Panc1 (cell line): ENCODE data around the gene ELP5. TPM values are rescaled to one million over a fixed set of nuclear protein-coding genes. Genes with fewer than 3 reads are reported as not detected.
A peak's percentile ranks its signal among the peaks of the same experiment; 100 is the strongest.

Experiments used
- ATAC-seq: fragments of 200-7000 bp; cut with Tn5 transposase; 2 replicates; pipeline ENCODE4 v1.9.1; 2020; ENCODE audit warnings: mild to moderate bottlenecking, moderate library complexity
- BruUV-seq: library from RNA; stranded (reverse); fragments of 400-500 nt; replicated peaks from 2 replicates; lab custom pipeline; 2021; lab: Mats Ljungman, UMichigan
- CTCF ChIA-PET: fragments of 300-600 bp; sonication (Branson Sonifier 250); formaldehyde crosslinking; loops from one replicate; lab custom pipeline; 2022; ENCODE audit warnings: antibody characterized with exemption; lab: Charles Lee
- POLR2A ChIA-PET: fragments of 300-600 bp; sonication (Branson Sonifier 250); formaldehyde crosslinking; loops from one replicate; lab custom pipeline; 2022; ENCODE audit warnings: antibody characterized with exemption; lab: Charles Lee
- DNase-seq: peaks from one replicate; pipeline ENCODE4 v3.0.0-alpha.2; 2010; ENCODE audit warnings: low read depth, low spot score
- H3K27ac ChIP-seq: 2 replicates; pipeline ENCODE4 v1.5.1; 2011; ENCODE audit warnings: mild to moderate bottlenecking, low read length, inconsistent platforms
- H3K27me3 ChIP-seq: fragments of 200-500 bp; sonication (Bioruptor generic); 2 replicates; pipeline ENCODE4 v1.6.0; 2014; ENCODE audit warnings: low read length, inconsistent platforms; ENCODE audit not compliant: control insufficient read depth, insufficient read depth
- H3K36me3 ChIP-seq: fragments of 200-500 bp; sonication (Bioruptor generic); 2 replicates; pipeline ENCODE4 v1.5.1; 2014; ENCODE audit warnings: inconsistent platforms, mild to moderate bottlenecking, low read length, moderate library complexity; ENCODE audit not compliant: control insufficient read depth, insufficient read depth
- H3K4me1 ChIP-seq: 2 replicates; pipeline ENCODE4 v1.5.1; 2011; ENCODE audit warnings: inconsistent platforms, mild to moderate bottlenecking, low read length, moderate library complexity; ENCODE audit not compliant: control insufficient read depth, insufficient read depth
- H3K4me3 ChIP-seq, 2 experiments: 2 replicates each; pipeline ENCODE4 v1.5.1; 2011 to 2012; ENCODE audit warnings: low read depth in 2 of 2, low read length in 2 of 2, mild to moderate bottlenecking in 2 of 2, inconsistent platforms in 1 of 2, moderate library complexity in 1 of 2
- H3K9me3 ChIP-seq: fragments of 200-500 bp; sonication (Bioruptor generic); 2 replicates; pipeline ENCODE4 v1.5.1; 2014; ENCODE audit warnings: low read depth, mild to moderate bottlenecking, inconsistent platforms, low read length, moderate library complexity; ENCODE audit not compliant: control insufficient read depth, insufficient read depth
- CTCF ChIP-seq: fragments of 450-650 bp; IDR thresholded peaks from 2 replicates; pipeline ENCODE4 v1.5.1; 2017; ENCODE audit warnings: mild to moderate bottlenecking
- POLR2AphosphoS5 ChIP-seq: IDR thresholded peaks from 2 replicates; pipeline ENCODE4 v1.6.1; 2012; ENCODE audit warnings: mild to moderate bottlenecking, low read depth, low read length, moderate library complexity
- REST ChIP-seq, 2 experiments: IDR thresholded peaks; 2 replicates each; pipeline ENCODE4 v1.6.1; 2011 to 2012; ENCODE audit warnings: low read depth in 2 of 2, control low read depth in 1 of 2, low read length in 1 of 2, mild to moderate bottlenecking in 1 of 2, moderate library complexity in 1 of 2; ENCODE audit not compliant: insufficient read depth in 1 of 2
- SIN3A ChIP-seq: IDR thresholded peaks from 2 replicates; pipeline ENCODE4 v1.6.1; 2012; ENCODE audit warnings: low read depth, mild to moderate bottlenecking, low read length, moderate library complexity, borderline replicate concordance; ENCODE audit not compliant: insufficient read depth
- TCF7L2 ChIP-seq: IDR thresholded peaks from 2 replicates; pipeline ENCODE4 v1.6.1; 2011; ENCODE audit warnings: mild to moderate bottlenecking, low read depth, low read length, inconsistent platforms
- in situ Hi-C: cut with HindIII; loops from 2 replicates; pipeline ENCODE4 v1.10.0; 2016; ENCODE audit warnings: low sequenced_read_pairs, low pct_unique_long_range_greater_than_20kb
- intact Hi-C: fragments of 100-400 bp; cut with micrococcal nuclease; formaldehyde crosslinking; loops from one replicate; pipeline ENCODE4 v1.10.0; 2022; ENCODE audit not compliant: unreplicated experiment
- total RNA-seq: library from RNA; stranded (reverse); gene quantifications from one replicate; pipeline ENCODE4 v1.2.1, GENCODE V29; 2021; ENCODE audit not compliant: unreplicated experiment

ELP5 gene
- total RNA-seq, 1 experiment from 2014 or later: 89.5 TPM

GRCh38 chr17:7263801-7264078 is 11.7 kb downstream of the ELP5 start:
- CTCF ChIA-PET: interaction anchor here (0.6 kb wide), 1 partner anchor 196 kb away, joined by 10 read pairs; no protein-coding TSS in a partner anchor
- H3K27ac ChIP-seq: peak overlapping the region; percentile 81
- peak overlapping the region; percentile 50 to 65; a peak in 3 of 4 replicates for H3K4me3 ChIP-seq
- intact Hi-C loops (no loop called here), in situ Hi-C loops (no loop called here)
- TF ChIP-seq REST (IDR thresholded peaks at IDR 0.05; ENCODE audit: insufficient read depth in 1 of 2, low read depth in 2 of 2, low read length in 1 of 2) (no peak), SIN3A (no peak), CTCF (no peak), TCF7L2 (no peak), POLR2AphosphoS5 (no peak)
- H3K27me3 ChIP-seq: no peaks in the 10 kb centered on the region
- peaks cover 3% of the 10 kb centered on the region; the same call in 1 of the 2 replicates for H3K36me3 ChIP-seq
- ATAC-seq (no peak), DNase-seq (no peak)
- H3K4me1 ChIP-seq: peaks cover 22% of the 10 kb centered on the region
- no TSS peak for BruUV-seq
- no peaks in the 10 kb centered on the region for H3K9me3 ChIP-seq
- POLR2A ChIA-PET: no interaction called here

GRCh38 chr17:7266784-7267183 is 14.8 kb downstream of the ELP5 start:
- ChIA-PET POLR2A (interaction anchor here (0.7 kb wide), 2 partner anchors 17 to 28 kb away, joined by 3 to 6 read pairs; partner anchors contain the start of gene PHF23), CTCF (no interaction called here)
- BruUV-seq: no TSS peak
- H3K4me1 ChIP-seq: peaks cover 15% of the 10 kb centered on the region
- no peaks in the 10 kb centered on the region for H3K27me3 ChIP-seq
- in situ Hi-C loops (no loop called here), intact Hi-C loops (no loop called here)
- peaks cover 3% of the 10 kb centered on the region; the same call in 1 of the 2 replicates for H3K36me3 ChIP-seq
- H3K4me3 ChIP-seq: no peak overlapping the region
- ATAC-seq: no peak
- TF ChIP-seq TCF7L2: no peak
- no peak for TF ChIP-seq SIN3A
- no peak for TF ChIP-seq REST (IDR thresholded peaks at IDR 0.05; ENCODE audit: insufficient read depth in 1 of 2, low read depth in 2 of 2, low read length in 1 of 2)
- TF ChIP-seq CTCF: no peak
- no peak for TF ChIP-seq POLR2AphosphoS5
- no peak for DNase-seq
- no peak overlapping the region for H3K27ac ChIP-seq
- H3K9me3 ChIP-seq: no peaks in the 10 kb centered on the region
